Kidney tubule cell (primary cell): ENCODE data around the gene CAMK2B.

Source experiments
- DNase-seq: peaks from one replicate; pipeline ENCODE4 v3.0.0-alpha.2; 2018; ENCODE audit warnings: low spot score

CAMK2B gene

GRCh38 chr7:44308596-44309270 is 16.7 kb downstream of the CAMK2B start:
- no peak for DNase-seq

DNA sequence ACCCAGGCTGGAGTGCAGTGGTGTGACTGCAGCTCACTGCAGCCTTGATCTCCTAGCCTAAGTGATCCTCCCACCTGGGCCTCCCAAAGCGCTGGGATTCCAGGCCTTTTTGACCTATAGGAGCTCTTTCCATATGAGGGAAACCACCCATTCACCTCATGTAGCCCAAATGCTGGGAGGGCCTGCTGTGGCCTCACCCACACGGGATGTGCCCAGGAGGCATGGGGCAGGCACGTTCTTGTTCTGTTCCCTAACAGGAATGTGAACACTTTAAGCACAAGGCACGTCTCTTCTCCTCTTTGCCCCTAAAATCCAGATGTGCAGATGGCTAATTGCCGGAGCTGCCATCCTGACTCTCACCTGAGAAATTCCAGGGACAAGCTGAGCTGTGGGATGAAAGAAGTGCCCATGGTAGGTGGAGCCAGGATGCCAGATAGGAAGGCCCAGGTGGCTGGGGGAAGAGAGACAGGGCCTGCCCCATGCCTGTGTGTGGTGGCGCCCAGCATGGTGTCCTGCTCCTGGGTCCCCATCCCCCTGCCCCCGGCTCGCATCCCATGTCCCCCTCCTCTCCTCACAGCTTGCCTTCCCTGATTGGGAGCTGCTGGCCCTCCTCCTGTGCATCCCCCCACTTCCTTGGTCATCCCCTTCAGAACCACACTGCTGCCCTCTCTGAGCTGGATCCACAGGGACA is 17.3 kb downstream of the CAMK2B start:
- DNase-seq: no peak

GRCh38 chr7:44307301-44307900 is 18.0 kb downstream of the CAMK2B start:
- DNase-seq: peak; percentile 90

- DNase-seq: no peak
Observed at GRCh38 chr7:44306606-44307005, 18.8 kb downstream of the CAMK2B start.

DNA sequence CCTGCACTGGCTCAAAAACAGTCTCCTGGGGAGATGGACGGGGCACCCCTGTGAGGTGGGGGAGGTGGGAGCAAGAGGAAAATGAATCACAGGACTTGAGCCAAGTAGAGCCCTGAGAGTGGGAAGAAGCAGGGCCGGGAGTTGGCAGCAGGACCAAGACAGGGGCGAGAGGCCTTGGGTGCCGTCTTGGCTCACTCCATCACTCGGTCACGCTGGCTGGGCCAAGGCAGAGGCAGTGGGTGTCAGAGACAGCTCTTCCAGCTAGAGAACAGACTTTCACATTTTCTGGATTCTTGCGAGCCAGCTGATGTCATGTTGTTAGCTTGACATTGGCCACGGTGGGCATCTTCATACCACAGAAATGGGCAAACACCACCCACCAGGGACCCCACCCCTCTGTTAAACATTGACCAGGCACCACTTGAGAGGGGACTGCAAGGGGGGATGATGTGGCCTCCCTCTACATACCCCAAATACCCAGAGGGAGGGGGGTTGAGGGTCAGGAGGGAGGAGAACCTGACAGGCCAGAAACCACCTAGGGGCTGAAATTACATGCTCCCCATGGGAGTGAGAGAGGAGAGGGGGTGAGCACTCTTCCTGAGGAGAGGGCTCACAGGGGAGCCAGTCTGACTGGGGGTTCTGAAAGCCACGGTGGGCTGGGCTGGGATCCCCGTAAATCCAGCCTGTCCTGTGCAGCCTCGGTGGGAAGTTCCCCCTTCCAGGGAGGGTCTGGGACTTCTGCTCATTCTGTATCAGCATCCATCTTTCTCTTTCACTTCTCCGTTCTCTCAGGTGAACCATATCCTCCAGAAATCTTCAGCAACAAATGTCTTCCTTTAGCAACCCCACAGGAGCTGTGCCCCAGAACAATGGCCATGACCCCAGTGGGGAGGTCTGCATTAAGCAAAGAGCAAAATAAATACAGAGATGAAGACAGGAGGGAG is 19.6 kb downstream of the CAMK2B start:
- DNase-seq: peak; percentile 44

- no peak for DNase-seq
Observed at GRCh38 chr7:44294325-44295069, 30.9 kb downstream of the CAMK2B start.

- DNase-seq: no peak
Observed at GRCh38 chr7:44293561-44294324, 31.7 kb downstream of the CAMK2B start.

DNA sequence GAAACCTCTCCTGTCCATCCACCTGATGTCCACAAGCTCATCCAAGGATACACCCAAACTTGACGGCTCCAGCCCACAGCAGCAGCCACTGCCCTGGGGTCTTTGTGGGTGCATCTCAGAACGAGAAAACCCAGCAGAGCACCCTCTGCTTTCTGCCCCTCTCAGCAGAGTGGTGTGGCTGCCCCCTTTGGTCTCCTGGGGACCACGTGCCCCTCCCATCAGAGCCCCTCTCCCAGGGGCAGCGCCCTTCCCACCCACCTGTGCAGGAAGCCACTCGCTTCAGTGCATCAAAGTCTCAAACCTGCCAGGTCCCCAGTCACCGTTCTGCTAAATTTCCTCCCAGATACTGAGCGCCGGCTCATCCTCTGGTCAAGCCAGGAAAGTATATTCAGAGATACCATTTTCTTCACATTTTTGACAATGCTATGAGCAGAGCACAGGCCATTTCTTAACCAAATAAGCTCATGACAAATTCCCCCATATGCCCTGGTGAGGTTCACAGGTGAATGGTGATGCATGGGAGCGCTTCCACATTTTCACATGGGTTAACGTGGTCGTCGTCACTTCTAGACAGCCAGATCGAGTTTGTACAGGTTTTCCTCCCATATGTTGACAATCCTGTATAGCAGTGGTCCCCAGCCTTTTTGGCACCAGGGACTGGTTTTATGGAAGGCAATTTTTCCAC is 32.4 kb downstream of the CAMK2B start:
- DNase-seq: no peak

DNA sequence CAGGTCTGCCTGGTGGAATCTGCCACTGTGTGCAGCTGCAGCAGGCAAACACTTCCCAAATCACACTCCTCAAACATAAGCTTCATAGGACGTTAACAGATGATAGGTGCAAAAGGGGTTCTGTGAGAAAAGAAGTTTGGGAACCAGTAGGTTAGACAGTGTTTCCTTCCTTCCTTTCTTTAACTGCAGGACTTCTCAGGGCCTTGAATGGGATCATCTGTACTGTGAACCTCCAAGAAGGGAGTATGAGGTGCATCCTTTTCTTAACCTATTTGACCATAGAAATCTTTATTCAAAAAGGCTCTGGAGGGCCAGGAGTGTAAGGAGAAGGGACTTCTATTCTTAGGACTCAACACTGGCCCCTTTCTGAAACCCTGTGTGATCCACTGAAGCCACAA is 33.0 kb downstream of the CAMK2B start:
- DNase-seq: no peak

DNA sequence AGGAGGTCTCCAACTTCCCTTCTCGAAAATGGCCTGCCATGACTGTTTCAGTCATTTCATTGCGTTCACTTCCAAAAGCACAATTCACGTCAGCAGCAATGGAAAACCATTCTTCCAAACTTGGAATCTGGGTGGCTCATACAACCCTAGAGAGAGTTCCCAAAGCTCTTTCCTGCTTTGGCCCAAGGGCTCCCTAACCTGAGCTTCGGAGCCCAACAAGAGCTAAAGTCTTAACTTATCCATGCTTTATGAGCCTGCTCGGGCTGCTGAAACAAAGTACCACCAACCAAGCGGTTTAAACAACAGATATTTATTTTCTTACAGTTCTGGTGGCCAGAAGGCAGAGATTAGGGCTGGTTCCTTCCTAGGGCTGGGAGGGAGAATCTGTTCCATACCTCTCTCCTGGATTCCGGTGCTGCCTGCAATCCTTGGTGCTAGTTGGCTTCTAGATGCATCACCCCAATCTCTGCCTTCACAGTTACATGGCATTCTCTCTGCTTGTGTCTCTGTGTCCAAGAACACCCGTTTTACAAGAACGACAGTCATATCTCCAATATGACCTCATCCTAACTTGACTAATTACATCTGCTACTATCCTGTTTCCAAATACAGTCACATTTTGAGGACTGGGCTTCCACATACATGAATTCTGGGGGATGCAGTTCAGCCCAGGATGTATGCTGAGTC is 33.5 kb downstream of the CAMK2B start:
- DNase-seq: no peak

DNA sequence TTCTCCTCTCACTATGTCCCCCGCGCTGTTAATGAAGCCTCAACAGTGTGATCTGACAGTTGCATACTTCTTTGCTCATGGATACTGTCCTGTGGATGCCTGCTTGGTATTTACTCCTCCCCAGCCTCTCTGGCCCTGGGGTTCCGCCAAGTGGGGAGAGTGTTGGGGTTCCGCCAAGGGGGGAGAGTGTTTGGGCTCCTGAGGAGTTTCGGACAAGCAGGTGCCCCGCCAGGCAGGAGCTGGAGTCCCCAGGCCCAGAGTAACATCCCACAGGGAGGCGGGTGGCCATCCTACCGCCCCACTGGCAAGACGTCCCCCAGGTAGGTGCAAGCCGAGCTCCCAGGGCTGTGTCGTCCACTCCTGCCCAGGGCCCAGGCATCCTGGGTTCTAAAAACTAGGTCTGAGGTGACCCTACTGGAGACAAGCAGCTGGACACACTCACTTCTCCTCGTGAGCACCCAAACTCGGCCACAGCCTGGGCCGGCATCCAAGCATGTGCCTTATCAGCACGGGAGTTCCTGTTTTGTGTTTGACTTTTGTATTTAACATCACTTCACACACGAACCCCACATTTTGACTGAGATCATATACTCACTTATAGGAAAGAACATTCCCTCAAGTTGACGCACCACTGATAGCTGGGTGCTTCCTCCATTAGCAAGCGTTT is 34.2 kb downstream of the CAMK2B start:
- no peak for DNase-seq

DNA sequence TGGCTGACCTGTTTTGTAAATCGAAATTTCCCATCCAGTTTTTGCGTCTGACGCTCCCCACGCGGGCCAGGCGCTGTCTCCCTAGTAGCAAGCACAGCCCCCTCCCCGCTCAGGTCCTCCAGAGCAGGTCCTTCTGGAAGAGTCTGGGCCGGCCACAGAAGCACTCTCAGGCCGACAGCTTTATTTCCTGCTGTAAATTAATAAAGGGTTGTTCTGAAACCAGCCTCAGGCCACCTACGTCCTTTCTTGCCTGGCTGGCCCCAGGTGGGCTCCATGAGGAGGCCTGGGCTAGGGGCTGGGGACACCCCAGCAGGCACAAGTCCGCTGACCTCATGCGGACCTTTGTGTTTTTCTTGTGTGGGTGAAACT is 35.2 kb downstream of the CAMK2B start:
- DNase-seq: no peak

GRCh38 chr7:44289341-44290251 is 35.8 kb downstream of the CAMK2B start:
- no peak for DNase-seq

- DNase-seq: no peak
Observed at GRCh38 chr7:44288811-44289340, 36.5 kb downstream of the CAMK2B start.

GRCh38 chr7:44288381-44288685 is 37.1 kb downstream of the CAMK2B start:
- no peak for DNase-seq

DNA sequence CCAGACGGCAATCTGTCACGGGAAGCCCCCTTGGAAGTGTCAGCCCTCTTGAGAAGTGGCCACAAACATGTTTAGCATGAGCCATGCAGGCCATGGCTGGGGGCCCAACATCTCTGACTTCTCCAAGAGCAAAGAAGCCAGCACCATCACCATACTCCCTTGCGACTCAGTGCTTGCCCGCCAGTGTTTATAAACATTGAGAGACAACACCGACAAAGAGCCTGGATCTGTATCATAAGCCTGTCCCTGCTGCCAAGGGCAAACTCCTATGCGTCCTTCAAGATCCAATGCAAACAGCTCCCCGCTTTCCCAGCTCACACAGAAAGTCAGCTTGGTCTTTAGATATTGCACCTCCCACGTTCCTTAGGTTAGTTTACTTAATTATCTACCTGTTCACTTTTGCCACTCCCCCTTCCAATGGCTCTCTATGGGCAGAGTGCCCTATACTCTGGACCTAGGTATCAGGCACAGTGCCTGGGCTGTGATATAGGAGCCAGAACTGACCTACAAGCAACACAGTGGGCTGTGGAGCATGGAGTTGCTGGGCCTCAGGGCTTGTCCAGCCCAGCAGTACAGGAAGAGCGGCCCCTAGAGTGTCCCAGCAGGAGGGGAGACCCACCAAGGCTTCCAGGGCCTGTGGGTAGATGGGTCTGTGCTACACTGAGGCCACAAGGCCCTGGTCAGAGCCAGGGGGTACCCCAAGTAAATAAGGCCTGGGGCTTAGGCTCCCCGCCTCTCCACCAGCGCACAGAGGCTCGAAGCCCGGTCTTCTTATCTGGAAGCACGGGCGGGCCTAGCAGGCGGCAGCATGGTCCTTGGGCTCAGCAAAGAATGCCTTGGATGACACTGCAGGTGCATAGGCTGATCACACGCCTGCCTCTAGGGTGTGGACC is 37.7 kb downstream of the CAMK2B start:
- DNase-seq: no peak
